D721Med (cell line): ENCODE data around the gene DDX39A.

Experiments
- DNase-seq: peaks from one replicate; pipeline ENCODE4 v3.0.0; 2011; ENCODE audit warnings: low spot score; ENCODE audit not compliant: insufficient read length
- FAIRE-seq: peaks from 2 replicates; lab custom pipeline; 2011; peaks lifted over from hg19 to GRCh38; lab: Jason Lieb, UNC
- CTCF ChIP-seq: IDR thresholded peaks from 2 replicates; pipeline ENCODE4 v1.5.1; 2012; ENCODE audit warnings: mild to moderate bottlenecking, control low read depth; ENCODE audit not compliant: insufficient read depth; ENCODE audit errors: missing control alignments

Gene DDX39A

GRCh38 chr19:14411938-14412245 is 7.2 kb downstream of the DDX39A start:
- DNase-seq (no peak), FAIRE-seq (no peak)
- no peak for TF ChIP-seq CTCF

GRCh38 chr19:14411161-14411937 is 7.8 kb downstream of the DDX39A start:
- DNase-seq (no peak), FAIRE-seq (no peak)
- no peak for TF ChIP-seq CTCF

- FAIRE-seq (no peak), DNase-seq (no peak)
- TF ChIP-seq CTCF, result no peak
These were observed 8.8 kb downstream of the DDX39A start for GRCh38 chr19:14410091-14411051.

- FAIRE-seq, result no peak
- TF ChIP-seq CTCF, result no peak
- no peak for DNase-seq
These were observed 9.8 kb downstream of the DDX39A start for GRCh38 chr19:14409146-14410023.

GRCh38 chr19:14408491-14409145 is 10.5 kb downstream of the DDX39A start:
- no peak for TF ChIP-seq CTCF
- no peak for DNase-seq
- FAIRE-seq, result no peak
